ENCODE measurements around the gene ORAI3.

Gene ORAI3

GRCh38 chr16:30971298-30971697 is 22.4 kb downstream of the ORAI3 start:
- no peak for DNase-seq (ENCODE audit: low read depth in 2 of 2)

DNA sequence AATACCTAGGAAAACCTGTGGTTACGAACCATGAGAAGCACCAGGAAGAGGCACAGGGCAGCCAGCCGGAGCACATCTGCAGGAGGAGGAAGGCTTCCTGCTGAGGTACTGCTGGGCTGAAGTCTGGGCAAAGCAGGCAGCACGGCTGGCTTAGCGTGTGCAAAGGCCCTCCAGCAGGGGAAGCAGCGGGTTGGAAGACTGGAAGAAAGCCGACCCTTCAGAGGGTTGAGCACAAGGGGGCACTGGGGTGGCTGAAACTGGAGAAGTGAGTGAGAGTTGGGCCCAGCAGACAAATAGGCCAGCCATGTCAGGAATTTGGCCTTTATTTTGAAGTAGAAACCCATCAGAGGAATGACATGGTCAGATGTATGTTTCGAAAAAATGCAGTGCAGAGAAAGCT is 24.0 kb downstream of the ORAI3 start:
- DNase-seq (ENCODE audit: low read depth in 2 of 2), result no peak

- DNase-seq (ENCODE audit: low read depth in 2 of 2), result no peak
Measured at GRCh38 chr16:30974348-30974747, 25.5 kb downstream of the ORAI3 start.

- no peak for DNase-seq (ENCODE audit: low read depth in 2 of 2)
Measured at GRCh38 chr16:30976486-30976885, 27.6 kb downstream of the ORAI3 start.

DNA sequence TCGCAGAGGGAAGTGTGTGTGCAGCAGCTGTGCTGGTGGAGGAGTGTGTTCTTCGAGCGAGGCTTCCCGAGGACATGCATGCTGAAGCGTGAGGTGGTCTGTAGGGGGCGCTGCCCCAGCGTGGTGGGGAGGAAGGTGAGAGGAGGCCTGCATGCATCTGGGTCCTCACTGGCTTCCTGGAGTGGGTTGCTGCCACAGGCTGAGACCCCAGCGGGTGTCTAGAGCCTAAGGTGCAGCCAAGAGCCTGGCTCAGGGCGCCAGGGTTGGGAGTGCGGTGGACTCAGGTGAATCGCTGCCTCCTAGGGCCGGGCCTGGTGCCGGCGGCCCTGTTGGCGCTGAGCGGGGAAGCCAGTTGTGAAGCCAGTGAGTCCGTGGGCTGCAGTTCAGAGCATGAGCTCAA is 28.6 kb downstream of the ORAI3 start:
- DNase-seq (ENCODE audit: low read depth in 2 of 2), result no peak

DNA sequence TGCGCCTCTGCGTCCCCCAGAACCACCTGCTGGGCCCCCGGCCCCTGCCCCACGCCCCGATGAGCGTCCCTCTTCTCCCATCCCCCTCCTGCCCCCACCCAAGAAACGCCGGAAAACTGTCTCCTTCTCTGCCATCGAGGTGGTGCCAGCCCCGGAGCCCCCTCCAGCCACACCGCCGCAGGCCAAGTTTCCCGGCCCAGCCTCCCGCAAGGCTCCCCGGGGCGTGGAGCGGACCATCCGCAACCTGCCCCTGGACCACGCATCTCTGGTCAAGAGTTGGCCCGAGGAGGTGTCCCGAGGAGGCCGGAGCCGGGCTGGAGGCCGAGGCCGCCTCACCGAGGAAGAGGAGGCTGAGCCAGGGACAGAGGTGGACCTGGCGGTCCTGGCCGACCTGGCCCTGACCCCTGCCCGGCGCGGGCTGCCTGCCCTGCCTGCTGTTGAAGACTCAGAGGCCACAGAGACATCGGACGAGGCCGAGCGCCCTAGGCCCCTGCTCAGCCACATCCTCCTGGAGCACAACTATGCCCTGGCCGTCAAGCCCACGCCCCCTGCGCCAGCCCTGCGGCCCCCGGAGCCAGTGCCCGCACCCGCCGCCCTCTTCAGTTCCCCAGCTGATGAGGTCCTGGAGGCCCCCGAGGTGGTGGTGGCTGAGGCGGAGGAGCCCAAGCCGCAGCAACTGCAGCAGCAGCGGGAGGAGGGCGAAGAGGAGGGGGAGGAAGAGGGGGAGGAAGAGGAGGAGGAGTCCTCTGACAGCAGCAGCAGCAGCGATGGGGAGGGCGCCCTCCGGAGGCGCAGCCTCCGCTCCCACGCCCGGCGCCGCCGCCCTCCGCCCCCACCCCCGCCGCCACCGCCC is 30.5 kb downstream of the ORAI3 start:
- DNase-seq (ENCODE audit: low read depth in 2 of 2), result no peak

DNA sequence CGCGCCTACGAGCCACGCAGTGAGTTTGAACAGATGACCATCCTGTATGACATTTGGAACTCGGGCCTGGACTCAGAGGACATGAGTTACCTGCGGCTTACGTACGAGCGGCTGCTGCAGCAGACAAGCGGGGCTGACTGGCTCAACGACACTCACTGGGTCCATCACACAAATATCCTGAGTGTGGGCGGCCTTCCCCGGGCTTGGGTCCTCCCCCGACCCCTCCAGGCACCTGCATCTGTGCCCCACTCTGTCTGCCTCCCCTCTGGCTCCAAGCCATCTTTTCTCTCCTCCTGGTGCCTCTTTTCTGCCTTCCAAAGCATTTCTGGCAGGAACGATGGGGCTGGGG is 31.1 kb downstream of the ORAI3 start:
- DNase-seq (ENCODE audit: low read depth in 2 of 2), result no peak

DNA sequence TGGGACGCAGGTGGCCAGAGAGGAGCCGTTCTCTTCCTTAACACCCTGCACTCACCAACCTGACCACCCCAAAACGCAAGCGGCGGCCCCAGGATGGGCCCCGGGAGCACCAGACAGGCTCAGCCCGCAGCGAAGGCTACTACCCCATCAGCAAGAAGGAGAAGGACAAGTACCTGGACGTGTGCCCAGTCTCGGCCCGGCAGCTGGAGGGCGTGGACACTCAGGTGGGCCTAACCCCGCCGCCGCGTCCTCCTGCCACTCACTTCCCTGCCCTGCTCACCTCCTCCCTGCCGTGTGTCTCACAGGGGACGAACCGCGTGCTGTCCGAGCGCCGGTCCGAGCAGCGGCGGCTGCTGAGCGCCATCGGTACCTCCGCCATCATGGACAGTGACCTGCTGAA is 31.6 kb downstream of the ORAI3 start:
- no peak for DNase-seq (ENCODE audit: low read depth in 2 of 2)

- no peak for DNase-seq (ENCODE audit: low read depth in 2 of 2)
Measured at GRCh38 chr16:30980959-30981358, 32.1 kb downstream of the ORAI3 start.

DNA sequence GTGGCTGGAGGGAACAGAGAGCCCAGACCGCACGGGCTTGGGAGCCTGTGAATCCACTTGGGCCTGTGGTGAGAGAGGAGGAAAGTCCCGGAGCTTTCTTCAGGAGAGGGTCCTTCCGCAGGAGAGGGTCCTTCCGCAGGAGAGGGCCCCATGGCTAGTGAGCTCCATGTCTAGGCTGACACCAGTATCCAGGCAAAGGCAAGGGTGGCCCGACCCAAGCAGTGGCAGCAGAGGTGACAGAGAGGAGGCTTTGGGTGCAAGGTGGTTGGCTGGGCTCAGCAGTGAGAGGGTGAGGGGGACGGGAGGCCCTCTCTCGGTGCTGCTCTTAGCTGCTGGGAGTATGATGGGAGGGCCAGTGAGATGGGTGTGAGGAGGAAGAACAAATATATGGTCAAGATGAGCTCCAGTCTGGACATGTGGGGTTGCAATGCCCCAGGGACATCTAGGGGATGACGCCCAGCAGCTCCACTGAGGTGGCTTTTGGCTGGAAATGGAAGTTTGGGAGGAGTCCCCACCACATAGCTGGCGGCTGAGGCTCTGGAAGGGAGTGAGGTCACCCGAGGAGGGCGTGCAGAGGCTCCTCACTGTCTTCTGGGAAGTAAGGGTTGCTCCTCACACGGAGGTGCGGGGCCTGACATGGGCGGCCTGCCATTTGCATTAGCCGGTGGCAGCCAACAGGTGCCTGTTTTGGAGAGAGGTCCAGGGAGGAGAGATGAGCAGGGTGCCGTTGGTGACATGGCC is 33.9 kb downstream of the ORAI3 start:
- DNase-seq (ENCODE audit: low read depth in 2 of 2), result no peak

DNA sequence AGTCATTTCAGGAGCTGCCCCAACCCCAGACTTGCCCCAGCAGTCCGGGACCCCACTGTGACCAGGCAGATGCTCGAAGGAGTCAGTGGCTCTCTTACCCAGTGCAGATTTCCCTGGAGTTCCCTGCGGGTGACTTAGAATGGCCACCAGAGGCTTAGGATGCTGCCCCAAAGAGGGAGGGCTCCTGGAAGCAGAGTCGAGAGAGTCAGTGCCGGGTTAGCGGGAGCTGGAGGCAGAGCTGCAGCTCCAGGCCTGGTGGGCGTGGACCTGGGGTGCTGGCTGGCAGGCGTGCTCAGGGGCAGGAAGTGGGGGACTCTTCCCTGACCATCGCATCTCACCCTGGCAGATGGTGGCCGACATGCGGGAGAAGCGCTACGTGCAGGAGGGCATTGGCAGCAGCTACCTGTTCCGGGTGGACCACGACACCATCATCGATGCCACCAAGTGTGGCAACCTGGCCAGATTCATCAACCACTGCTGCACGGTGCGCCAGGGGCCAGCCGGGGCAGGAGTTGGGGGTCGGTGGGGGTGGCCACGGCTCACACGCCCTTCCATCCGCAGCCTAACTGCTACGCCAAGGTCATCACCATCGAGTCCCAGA is 34.5 kb downstream of the ORAI3 start:
- DNase-seq (ENCODE audit: low read depth in 2 of 2), result no peak

- no peak for DNase-seq (ENCODE audit: low read depth in 2 of 2)
Measured at GRCh38 chr16:30983898-30984610, 35.2 kb downstream of the ORAI3 start.

DNA sequence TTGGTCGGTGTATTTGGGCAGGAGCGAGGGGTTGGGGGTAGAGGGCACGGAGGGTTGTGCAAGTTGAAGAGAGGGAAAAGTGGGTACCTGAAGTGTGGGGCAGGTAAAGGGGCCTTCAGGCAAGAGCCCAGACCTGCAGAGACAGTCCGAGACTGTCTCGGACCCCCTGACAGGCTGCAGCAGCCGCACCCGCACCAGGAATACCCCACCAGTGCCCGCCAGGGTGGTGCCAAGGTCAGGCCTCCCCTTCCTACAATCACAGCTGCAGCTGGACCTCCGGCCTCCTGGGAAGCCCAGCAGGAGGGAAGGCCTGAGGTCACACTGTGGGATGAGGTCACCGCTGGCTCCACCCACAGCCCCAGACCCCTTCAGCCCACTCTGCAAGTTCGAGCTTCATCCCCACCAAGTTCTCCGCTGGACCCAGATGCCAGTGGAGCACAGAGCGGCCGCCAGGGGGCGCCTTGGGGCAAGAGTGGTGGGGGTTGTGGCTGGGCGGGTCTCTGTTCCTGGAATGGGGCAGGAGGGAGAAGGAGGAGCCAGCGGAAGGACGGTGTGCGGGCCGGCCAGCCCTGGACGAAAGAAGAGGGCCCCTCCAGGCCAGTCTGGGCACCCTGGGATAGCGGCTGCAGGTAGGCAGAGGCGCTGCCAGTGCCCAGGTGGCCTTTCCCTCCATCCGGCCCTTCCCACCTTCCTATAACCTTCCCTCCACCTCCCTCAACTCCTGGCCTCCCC is 36.0 kb downstream of the ORAI3 start, which contains the start of gene HSD3B7:
Gene HSD3B7 (plus strand): TSS at position 539 of the 732 bp plus-strand sequence. CDS start 452 bp downstream, outside the sequence.
- DNase-seq (ENCODE audit: low read depth in 2 of 2), result peak; percentile 55 to 77

GRCh38 chr16:30985401-30986128 is 36.7 kb downstream of the ORAI3 start:
- DNase-seq (ENCODE audit: low read depth in 2 of 2), result no peak

DNA sequence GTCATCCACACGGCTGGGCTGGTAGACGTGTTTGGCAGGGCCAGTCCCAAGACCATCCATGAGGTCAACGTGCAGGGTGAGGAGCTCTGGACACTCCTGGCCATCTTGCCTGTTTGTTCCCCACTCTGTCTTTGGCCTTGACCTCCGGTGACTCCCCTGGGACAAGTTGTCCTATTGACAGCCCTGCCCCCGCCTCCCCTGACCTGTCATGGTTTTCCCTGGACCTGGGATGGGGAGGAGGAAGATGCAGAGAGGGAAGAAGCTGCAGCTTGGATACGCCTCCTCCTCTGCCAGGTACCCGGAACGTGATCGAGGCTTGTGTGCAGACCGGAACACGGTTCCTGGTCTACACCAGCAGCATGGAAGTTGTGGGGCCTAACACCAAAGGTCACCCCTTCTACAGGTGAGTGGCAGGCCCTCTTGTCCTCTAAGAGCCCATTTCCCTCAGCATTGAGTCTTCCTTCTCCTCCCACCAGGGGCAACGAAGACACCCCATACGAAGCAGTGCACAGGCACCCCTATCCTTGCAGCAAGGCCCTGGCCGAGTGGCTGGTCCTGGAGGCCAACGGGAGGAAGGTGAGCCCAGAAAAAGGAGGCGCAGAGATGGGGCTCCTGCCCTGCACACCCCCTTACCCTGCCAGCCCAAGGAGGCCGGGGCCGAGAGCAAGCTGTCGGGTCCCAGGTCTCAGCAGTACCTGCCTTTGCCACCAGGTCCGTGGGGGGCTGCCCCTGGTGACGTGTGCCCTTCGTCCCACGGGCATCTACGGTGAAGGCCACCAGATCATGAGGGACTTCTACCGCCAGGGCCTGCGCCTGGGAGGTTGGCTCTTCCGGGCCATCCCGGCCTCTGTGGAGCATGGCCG is 37.5 kb downstream of the ORAI3 start:
- no peak for DNase-seq (ENCODE audit: low read depth in 2 of 2)

DNA sequence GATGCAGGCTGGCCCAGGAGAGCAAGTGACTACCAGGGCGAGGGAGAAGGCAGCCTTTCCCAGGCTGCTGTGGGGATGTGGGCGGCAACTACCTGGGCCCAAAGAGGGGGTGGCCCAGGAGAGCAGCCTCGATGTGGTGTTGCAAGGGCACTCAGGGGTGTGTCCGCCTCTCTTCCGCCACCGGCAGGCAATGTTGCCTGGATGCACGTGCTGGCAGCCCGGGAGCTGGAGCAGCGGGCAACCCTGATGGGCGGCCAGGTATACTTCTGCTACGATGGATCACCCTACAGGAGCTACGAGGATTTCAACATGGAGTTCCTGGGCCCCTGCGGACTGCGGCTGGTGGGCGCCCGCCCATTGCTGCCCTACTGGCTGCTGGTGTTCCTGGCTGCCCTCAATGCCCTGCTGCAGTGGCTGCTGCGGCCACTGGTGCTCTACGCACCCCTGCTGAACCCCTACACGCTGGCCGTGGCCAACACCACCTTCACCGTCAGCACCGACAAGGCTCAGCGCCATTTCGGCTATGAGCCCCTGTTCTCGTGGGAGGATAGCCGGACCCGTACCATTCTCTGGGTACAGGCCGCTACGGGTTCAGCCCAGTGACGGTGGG is 38.8 kb downstream of the ORAI3 start:
- no peak for DNase-seq (ENCODE audit: low read depth in 2 of 2)

- no peak for DNase-seq (ENCODE audit: low read depth in 2 of 2)
Measured at GRCh38 chr16:30989469-30990047, 40.7 kb downstream of the ORAI3 start.

DNA sequence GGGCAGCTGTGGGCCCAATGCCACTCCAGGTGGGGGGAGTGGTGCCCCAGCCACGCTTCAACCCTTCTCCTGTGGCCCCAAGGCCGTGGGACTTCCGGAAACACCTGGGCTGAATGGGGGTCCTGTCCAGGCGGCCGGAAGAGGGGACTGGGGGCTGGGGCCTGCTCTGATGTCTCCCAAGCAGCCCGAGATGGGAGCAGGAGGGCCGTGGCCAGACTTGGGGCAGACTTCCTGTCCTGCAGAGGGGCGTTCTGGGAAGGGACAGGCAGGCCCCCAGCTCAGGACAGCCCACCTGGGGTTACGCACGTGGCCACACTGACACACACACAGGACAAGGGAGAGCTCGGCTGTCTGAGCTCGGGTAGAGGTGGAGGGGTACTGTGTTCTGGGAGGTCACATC is 41.2 kb downstream of the ORAI3 start:
- DNase-seq (ENCODE audit: low read depth in 2 of 2), result no peak

DNA sequence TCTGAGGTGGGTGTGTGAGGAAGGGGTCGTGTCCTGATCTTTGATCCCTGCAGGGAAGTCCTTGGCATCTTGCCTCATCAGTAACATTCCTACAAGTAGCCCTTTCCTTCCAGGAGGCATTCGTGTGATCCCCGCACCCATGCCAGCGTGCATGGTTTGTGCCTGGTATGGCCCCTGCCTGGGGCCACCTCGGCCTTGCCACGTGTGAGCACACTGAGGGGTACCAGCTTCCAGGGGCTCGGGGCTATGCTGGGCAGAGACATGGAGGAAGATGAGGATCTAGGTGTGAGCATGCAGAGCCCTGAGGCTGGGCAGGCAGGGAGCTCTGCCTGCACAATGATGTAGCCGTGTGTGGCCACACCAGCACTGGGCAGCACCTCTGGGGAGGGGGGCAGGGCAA is 42.2 kb downstream of the ORAI3 start:
- no peak for DNase-seq (ENCODE audit: low read depth in 2 of 2)
